NCI-H526 treated with DMSO at 0.1 percent for 48 hours (cell line): ENCODE results near the gene USP27X.

Experiments
- DNase-seq: peaks from one replicate; lab custom pipeline; 2025; lab: John Stamatoyannopoulos, UW

Gene USP27X

GRCh38 chrX:49884290-49884862 is 5.1 kb downstream of the USP27X start:
- peak; percentile 30 for DNase-seq

- DNase-seq: no peak
Measured at GRCh38 chrX:49892542-49892941, 13.3 kb downstream of the USP27X start.

- no peak for DNase-seq
Measured at GRCh38 chrX:49896951-49897350, 17.7 kb downstream of the USP27X start.

- no peak for DNase-seq
Measured at GRCh38 chrX:49901048-49901447, 21.8 kb downstream of the USP27X start.

- no peak for DNase-seq
Measured at GRCh38 chrX:49910344-49910743, 31.1 kb downstream of the USP27X start.

GRCh38 chrX:49912086-49912485 is 32.8 kb downstream of the USP27X start:
- DNase-seq: no peak

GRCh38 chrX:49912861-49913260 is 33.6 kb downstream of the USP27X start:
- no peak for DNase-seq

GRCh38 chrX:49915361-49916222 is 36.3 kb downstream of the USP27X start:
- DNase-seq: peak; percentile 19

GRCh38 chrX:49919617-49920016 is 40.3 kb downstream of the USP27X start:
- no peak for DNase-seq

GRCh38 chrX:49921109-49921508 is 41.8 kb downstream of the USP27X start:
- DNase-seq: no peak

GRCh38 chrX:49922291-49923241 is 43.3 kb downstream of the USP27X start, which contains the start of gene CLCN5:
Gene CLCN5, plus strand, starts transcription at chrX:49922596. Its CDS starts 2,703 bp downstream, at chrX:49925299.
- DNase-seq: peak; percentile 84

GRCh38 chrX:49925176-49925575 is 45.9 kb downstream of the USP27X start:
- DNase-seq: no peak

GRCh38 chrX:49930039-49930438 is 50.8 kb downstream of the USP27X start:
- DNase-seq: no peak
